Right ventricle myocardium superior (tissue), 1 donor: ENCODE measurements around the gene WWOX. TPM values are rescaled to one million over a fixed set of nuclear protein-coding genes. Genes with fewer than 3 reads are reported as not detected.

Experiments
- ATAC-seq: fragments of 200-7000 bp; cut with Tn5 transposase; one replicate; pipeline ENCODE4 v1.9.1; 2020; ENCODE audit warnings: mild to moderate bottlenecking; ENCODE audit not compliant: poor library complexity
- DNase-seq: peaks from one replicate; pipeline ENCODE4 v3.0.0-alpha.2; 2020
- intact Hi-C: fragments of 100-400 bp; cut with DNase I; formaldehyde crosslinking; loops from one replicate; pipeline ENCODE4 v1.11.2; 2022
- total RNA-seq: library from RNA; stranded (reverse); fragmentation: NEBNext Ultra II Directional; extraction: Animal tissue kit (Norgen Biotek cat#: 25700); gene quantifications from one replicate; pipeline ENCODE4 v1.2.1, GENCODE V29; 2021
- donor health status: DM: no; HTN: yes; CAD: no; lungs with severe emphysema.

The WWOX gene
- total RNA-seq, 1 donor from 2014 or later, result 11.5 TPM

- intact Hi-C loops, result no loop called here
- no peak for DNase-seq
- ATAC-seq, result no peak
Measured at GRCh38 chr16:78211020-78211599, 111.7 kb downstream of the WWOX start.

- DNase-seq, result no peak
- ATAC-seq, result no peak
- intact Hi-C loops, result no loop called here
Measured at GRCh38 chr16:78211946-78212345, 112.5 kb downstream of the WWOX start.

DNA sequence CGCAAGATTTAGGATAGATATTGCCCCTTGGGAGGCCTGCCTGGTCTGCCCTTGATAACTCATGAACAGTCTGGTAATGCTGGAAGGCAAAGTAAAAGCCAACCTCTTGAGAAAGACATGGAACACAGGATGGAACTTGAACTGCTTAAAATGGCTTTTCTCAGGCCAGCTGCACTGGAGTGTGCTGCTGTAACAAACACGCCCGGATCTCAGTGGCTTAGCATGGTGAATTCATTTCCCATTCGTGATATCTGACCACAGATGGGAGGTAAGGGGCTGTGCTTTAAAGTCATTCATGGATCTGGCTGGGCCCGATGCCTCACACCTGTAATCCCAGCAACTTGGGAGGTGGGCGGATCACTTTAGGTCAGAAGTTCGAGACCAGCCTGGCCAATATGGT lies 113.2 kb downstream of the WWOX start:
- intact Hi-C loops, result no loop called here
- no peak for DNase-seq
- no peak for ATAC-seq

GRCh38 chr16:78213751-78214150 lies 114.3 kb downstream of the WWOX start:
- no peak for ATAC-seq
- no peak for DNase-seq
- intact Hi-C loops, result no loop called here

DNA sequence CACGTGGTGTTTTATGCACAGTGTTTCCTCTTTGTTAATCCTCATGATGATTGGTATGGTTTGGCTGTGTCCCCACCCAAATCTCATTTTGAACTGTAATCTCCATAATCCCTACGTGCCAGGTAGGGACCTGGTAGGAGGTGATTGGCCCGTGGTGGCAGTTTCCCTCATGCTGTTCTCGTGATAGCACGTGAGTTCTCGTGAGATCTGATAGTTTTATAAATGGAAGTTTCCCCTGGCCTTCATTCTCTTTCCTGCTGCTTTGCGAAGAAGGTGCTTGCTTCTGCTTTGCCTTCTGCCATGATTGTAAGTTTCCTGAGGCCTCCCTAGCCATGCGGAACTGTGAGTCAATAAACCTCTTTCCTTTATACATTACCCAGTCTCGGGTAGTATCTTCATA lies 115.8 kb downstream of the WWOX start:
- ATAC-seq (no peak), DNase-seq (no peak)
- intact Hi-C loops, result no loop called here

GRCh38 chr16:78216166-78216745 lies 116.8 kb downstream of the WWOX start:
- intact Hi-C loops, result no loop called here
- no peak for ATAC-seq
- no peak for DNase-seq

DNA sequence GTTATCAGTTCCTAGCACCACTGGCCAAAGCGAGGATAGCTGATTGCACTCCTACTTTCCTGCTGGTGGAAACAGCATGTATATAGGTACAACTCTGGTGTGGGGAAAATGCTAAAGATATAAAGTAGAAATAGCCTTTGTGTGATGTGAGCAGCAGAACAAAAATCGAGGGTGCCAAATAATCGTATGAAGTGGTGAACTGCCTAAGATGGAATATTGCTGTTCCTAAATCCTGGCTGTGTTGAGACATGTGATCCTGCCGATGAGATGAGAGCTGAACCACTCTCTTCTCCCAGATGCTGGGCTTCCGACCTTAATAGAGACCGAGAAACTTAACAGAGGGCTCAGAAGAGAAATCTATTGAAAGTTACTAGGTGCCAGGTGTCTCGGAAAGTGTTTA lies 117.8 kb downstream of the WWOX start:
- ATAC-seq, result no peak

GRCh38 chr16:78218279-78218678 lies 118.8 kb downstream of the WWOX start:
- intact Hi-C loops, result no loop called here
- no peak for ATAC-seq

More for the DNA sequence above, 117.8 kb downstream of the WWOX start:
- intact Hi-C loops, result no loop called here
- DNase-seq, result no peak

GRCh38 chr16:78218856-78219651 lies 119.6 kb downstream of the WWOX start:
- intact Hi-C loops, result no loop called here
- DNase-seq (no peak), ATAC-seq (no peak)

More at GRCh38 chr16:78218279-78218678, 118.8 kb downstream of the WWOX start:
- no peak for DNase-seq

DNA sequence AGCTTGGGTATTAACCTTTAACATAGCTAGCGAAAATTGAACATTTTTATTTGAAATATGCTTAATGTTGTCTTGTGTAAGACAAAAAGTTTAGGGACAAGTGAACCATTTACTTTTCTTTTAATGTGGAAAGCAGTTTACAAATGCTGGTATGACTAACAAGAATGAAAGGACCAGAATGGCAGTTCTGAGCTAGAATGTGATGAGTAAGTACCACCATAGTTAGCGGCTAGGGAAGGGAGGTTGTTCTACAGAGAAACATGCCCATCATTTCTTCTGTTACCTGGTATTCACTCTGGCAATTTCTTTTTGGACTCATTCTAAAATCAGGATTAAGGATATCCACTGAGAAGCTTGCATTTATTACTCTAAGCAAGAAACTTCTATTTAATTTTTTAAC lies 121.1 kb downstream of the WWOX start:
- no peak for ATAC-seq
- DNase-seq, result no peak
- intact Hi-C loops, result no loop called here

DNA sequence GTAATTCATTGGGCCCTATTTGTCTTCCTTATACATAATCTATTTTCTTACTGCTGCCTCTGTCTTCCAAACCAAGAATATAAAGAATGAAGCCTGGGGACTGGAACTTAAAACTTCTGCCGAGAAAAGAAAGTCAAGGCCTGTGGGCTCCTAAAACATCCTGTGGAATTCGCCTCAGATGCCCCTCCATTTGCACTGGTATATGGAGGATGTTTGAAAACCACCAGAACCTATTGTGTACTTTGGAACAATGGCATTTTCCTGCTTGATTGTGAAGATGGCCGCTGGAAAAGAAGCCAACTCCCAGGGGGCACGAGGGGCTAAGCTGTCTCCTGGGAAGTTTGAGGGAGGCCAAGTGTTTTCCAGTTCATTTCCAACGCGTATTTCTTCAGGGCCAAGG lies 122.4 kb downstream of the WWOX start:
- no peak for DNase-seq
- intact Hi-C loops, result no loop called here
- ATAC-seq, result no peak

GRCh38 chr16:78224342-78224741 lies 124.9 kb downstream of the WWOX start:
- no peak for DNase-seq
- intact Hi-C loops, result no loop called here
- no peak for ATAC-seq

- intact Hi-C loops, result no loop called here
- no peak for ATAC-seq
Measured at GRCh38 chr16:78225919-78226318, 126.5 kb downstream of the WWOX start.

GRCh38 chr16:78227855-78228254 lies 128.4 kb downstream of the WWOX start:
- ATAC-seq, result no peak
- intact Hi-C loops, result no loop called here

More at GRCh38 chr16:78225919-78226318, 126.5 kb downstream of the WWOX start:
- no peak for DNase-seq

DNA sequence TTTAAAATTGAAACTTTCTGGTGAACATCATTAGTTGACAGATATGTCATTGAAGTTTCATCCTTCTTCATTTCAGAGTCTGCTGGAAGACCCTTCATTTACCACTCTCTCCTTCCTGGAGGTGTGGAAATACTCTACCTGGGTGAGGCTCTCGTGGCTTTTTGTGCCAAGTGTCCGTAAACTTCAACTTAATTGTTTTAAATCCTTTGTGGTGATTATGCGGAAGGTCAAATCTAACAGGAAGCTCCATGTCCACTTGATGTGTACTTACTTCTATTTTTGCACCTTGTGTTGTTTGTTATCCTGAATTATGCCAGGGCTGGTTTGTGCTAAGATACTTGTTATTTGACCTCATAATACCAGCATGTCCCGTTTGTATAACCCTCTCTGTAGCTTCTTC lies 129.2 kb downstream of the WWOX start:
- no peak for ATAC-seq
- DNase-seq, result no peak
- intact Hi-C loops, result no loop called here

More at GRCh38 chr16:78227855-78228254, 128.4 kb downstream of the WWOX start:
- DNase-seq, result no peak

DNA sequence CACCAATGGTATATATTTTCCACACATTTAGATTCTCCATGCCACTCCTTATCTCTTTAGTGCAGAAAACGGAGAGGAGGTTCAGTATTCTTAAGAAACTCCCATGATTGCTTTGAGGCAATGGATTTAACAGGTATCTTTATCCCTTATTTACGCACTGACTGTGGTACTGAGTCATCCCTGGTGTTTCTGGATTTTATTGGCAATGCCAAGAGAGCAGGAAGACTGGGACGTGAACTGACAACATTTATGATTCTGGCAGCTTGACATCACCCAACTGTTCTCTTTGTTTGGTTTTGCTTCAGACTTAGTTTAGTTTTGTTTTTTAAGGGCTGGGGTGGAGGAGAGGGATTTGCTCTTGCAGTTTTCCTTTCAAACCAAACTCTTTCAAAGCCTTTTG lies 131.4 kb downstream of the WWOX start:
- ATAC-seq (no peak), DNase-seq (no peak)

GRCh38 chr16:78235168-78235800 lies 135.8 kb downstream of the WWOX start:
- peak; percentile 77 for ATAC-seq
- intact Hi-C loops, result loop anchor here (5.0 kb wide), 1 partner anchor 108 kb away; no protein-coding TSS in a partner anchor
- DNase-seq, result peak; percentile 76

More for the DNA sequence above, 131.4 kb downstream of the WWOX start:
- intact Hi-C loops, result no loop called here

DNA sequence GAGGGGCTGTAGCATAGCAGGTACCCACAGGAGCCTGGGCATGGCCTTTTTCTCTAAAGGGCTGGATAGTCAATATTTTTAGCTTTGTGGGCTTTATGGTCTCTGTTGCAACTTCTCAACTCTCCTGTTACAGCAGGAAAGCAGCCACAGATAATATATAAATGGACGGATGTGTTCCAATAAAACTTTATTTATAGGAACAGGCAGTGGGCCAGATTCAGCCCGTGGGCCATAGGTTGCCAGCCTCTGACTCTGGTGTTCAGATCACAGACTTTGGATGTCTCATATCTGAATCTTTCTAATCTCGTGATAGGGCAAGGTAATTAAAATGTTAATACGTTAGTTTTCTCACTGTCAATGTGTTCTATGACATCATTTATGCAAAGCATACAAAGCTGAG lies 136.4 kb downstream of the WWOX start:
- ATAC-seq, result no peak
- DNase-seq, result no peak
- intact Hi-C loops, result loop anchor here (5.0 kb wide), 1 partner anchor 109 kb away; no protein-coding TSS in a partner anchor

GRCh38 chr16:78237841-78238240 lies 138.4 kb downstream of the WWOX start:
- ATAC-seq, result peak; percentile 61
- DNase-seq, result no peak
- intact Hi-C loops, result loop anchor here (5.0 kb wide), 1 partner anchor 111 kb away; no protein-coding TSS in a partner anchor
